Stimulated activated CD8-positive, alpha-beta memory T cell treated with anti-CD3 and anti-CD28 coated beads, Interleukin-4, amount 100 ng/mL, for 4 hours (primary cell): ENCODE measurements around the gene PLCE1.

Source experiments
- DNase-seq, 2 donors: peaks; one replicate each; pipeline ENCODE4 v3.0.0-alpha.2; 2020; ENCODE audit warnings: low read depth in 2 of 2, low spot score in 1 of 2

The PLCE1 gene

DNA sequence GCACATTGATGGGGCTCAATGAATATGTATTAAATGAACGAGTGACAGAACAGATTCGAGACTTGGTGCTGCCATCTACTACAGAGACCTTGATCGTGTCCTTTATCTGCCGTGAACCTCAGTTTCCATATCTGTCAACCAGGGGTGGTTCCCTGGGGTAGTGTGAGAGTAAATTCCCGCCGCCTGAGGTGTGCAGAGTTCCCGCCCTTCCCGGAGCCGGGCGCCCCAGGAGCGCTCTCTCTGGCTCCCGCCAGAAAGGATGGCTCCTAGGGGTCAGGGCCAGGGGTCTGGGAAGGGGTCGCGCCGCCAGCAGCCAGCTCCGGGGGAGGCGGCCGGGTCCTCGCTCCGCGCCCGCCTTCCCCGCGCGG lies 333 bp upstream of the PLCE1 start:
- no peak for DNase-seq

- DNase-seq: no peak
Observed at GRCh38 chr10:93994438-93994801, 689 bp downstream of the PLCE1 start.

GRCh38 chr10:93995182-93995581 lies 1.5 kb downstream of the PLCE1 start:
- no peak for DNase-seq

DNA sequence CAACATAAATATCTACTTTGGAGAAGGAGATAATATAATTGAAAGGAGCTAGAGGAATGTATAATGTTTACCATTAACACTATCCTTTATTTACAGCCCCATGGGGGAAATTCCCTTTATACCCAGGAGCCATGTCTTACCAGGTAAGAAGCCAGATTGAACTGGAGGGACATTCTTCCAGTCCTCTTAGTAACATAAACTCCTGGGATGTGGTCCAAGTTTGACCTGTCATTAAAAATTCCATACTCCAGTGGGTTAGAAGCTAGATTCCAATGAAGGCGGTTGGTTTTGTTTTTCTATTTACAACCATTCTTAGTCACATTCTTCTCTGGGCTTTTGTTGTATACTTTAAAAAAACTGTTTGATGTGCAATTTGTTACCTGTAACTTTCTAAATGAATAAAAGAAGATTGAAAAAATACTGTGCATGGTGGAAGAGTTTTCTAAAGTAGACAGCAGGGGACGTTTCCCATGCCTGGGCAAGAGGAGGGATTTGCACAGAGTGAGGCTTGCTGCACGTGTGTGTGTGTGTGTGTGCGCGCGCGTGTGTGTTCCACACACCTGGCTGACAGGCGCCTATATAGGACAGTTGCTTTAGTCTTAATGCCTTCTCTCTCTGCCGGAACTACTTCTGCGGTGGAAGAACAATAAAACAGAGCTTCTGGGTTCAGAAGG lies 2.0 kb downstream of the PLCE1 start:
- DNase-seq: no peak

GRCh38 chr10:93996551-93996950 lies 2.8 kb downstream of the PLCE1 start:
- no peak for DNase-seq

- DNase-seq: no peak
Observed at GRCh38 chr10:93997546-93997945, 3.8 kb downstream of the PLCE1 start.

GRCh38 chr10:93999401-93999851 lies 5.7 kb downstream of the PLCE1 start:
- no peak for DNase-seq

DNA sequence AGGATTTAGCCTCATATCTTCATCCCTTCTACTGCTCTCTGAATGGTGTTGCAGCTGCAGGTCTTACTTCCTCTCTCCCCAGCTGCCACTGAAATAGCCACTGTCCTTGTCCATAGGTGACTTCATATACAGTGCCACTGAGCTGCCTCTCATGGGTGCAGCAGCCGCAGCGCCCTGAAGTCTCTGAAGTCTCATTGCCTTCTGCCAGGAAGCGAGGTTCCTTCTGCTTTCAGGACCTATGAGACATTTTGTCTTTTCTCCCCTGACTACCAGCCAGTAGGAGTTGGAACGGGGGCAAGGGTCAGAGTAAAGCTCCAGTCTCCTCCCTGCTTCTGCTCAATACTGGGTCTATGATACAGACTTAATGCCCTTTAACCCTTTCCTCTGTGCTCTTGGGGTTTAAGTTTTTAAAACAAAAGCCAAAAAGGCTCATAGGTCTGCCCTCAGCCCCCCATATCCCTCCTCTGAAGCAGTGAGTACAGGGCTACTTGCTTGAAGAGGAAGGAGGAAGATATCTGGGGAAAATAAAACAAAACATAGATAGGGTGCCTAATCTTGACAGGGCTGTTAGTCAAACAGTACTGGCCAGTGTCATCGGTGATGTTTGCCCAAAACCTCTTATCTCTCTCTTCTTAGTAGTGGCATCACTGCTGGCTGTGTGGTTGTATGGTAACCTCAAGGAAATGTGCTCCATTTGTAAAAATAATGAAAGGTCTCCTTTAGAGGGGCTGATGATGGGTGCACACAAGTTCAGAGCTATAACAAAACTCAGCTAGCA lies 7.1 kb downstream of the PLCE1 start:
- DNase-seq: no peak

DNA sequence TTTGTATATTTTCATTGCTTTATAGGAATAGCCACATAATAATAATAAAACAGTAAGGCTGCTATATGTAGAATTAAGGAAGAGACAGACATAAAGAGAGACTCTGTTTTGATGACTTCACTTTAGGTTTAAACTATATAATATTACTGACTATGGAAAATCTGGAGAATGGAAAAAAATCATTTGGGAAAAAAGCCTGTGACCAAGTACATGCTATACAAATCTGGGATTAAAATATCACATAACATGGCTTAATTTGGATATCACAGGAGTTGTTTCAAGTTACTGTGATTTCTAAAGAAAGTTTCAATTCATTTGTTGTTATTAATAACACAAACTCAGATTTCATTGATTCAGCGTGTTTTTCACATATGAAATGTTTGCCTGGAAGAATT lies 7.7 kb downstream of the PLCE1 start:
- no peak for DNase-seq

DNA sequence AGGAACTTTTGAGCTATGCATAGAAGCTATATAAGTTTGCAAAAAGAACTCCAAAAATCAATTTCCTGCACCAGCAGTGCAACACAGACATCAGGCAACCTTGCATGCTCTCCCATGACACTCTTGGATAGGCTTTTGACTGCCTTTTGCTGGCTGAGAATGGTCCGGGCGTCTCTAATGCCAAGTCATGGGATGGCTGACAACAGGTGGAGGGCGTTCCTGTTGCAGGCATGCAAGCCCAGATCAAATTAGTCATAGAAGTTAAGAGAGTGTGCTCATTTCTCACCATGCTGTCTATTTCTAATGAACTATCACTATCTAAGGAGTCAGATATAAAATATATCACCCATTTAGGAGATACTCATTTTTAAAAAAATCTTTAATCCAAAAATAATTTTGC lies 8.4 kb downstream of the PLCE1 start:
- DNase-seq: no peak

DNA sequence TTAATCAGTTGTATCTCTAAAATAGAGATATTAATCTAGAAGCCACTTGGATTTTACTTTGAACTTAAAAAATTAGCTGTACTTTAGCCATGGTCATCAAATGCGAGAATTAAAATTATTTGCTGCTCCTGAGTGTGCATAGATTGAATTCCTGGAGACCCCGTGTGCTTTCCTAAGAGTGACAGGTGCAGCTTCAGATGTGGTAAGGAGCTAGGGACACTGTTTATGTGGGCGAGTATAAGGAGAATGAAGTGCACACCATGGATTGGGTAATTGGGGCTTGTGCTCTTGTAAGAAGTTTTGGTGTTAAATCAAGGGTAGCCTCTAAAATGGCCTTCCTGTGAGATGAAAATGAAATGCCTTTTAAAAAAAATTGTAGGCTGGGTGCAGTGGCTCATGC lies 9.8 kb downstream of the PLCE1 start:
- DNase-seq: no peak

- DNase-seq: no peak
Observed at GRCh38 chr10:94005050-94005449, 11.3 kb downstream of the PLCE1 start.

DNA sequence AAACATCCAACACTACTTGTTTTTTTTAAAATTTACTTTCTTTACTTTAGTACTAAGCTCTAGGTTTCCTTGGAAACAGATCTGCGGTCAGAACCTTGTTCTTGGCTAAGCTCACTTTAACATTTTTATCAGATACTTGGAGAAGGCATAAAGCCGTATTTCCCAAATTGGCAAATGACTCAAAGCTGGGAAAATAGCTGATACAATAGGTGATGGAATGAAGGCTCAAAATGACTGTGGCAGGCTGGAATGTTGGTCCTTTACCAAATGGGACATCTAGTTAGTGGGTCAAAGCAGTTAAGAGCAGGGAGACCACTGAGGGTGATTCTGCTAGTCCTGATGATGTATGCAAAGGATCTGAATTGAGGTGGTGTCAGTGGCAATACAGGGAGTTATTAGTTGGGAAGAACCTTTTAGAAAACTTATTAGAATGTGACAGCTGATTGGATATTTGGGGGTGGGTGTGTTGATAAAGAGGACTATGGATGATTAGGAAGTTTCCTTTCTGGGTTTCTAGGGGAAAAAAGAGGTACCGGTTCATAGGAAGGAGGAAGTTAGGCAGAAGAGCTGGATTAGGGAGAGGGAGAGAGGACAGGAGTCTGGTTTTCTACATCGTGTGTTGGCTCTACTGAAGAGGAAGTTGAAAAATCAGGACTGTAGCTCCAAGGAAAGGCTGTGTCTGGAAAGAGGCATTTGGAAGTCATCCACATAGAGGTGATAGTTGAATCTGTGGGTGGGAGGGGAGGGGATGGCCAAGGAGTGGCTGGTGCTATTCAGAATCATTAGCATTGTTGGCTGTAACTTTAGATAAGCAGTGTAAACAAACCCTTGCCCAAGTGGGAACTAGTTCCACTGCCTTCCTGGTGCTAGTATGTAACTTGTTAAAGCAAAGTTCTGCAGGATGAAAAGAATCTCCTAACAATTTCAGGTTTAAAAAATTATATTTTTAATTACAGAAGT lies 13.1 kb downstream of the PLCE1 start:
- DNase-seq: no peak

DNA sequence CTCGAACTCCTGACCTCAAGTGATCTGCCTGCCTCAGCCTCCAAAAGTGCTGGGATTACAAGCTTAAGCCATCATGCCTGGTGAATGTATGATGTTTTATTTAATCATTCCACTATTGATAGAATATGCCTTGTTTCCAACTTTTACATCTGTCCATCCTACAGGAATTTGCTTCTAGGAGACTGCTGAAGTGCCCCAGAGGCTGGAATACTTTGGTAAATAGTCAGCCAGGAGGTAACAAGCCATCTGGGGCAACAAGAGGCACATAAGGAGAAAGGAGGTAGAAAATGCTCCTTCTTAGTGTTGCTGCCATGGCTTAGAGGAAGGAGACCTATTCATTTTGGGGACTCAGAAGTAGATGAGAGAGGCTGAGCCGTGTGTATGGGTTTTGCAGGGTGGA lies 14.8 kb downstream of the PLCE1 start:
- no peak for DNase-seq

- no peak for DNase-seq
Observed at GRCh38 chr10:94010116-94010515, 16.4 kb downstream of the PLCE1 start.

GRCh38 chr10:94010886-94011285 lies 17.2 kb downstream of the PLCE1 start:
- DNase-seq: no peak

- DNase-seq: no peak
Observed at GRCh38 chr10:94011296-94011695, 17.6 kb downstream of the PLCE1 start.

GRCh38 chr10:94012834-94013233 lies 19.1 kb downstream of the PLCE1 start:
- DNase-seq: no peak

DNA sequence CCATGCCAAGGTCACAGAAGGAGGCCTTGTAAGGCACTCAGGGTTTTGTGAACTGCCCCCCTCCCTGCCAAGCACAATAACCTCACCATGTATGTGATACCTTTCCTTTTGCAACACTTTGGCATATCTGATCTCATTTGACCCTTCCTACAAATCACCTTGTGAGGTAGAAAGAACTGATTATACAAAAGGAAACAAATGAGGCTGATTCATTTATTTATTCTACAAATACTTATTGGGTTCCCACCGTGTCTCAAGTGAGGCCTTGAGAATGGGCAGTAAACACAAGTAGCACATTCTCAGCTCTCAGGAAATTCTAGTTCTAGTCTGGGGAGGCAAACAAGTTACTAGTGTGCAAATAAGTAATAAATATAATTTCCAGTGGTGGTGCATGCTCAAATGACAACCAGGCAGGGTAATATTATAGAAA lies 19.6 kb downstream of the PLCE1 start:
- no peak for DNase-seq

- no peak for DNase-seq
Observed at GRCh38 chr10:94014304-94014703, 20.6 kb downstream of the PLCE1 start.
